ENCODE measurements around the gene PKDCC.
"Not testable (repeated sequence)": the region's sequence is repeated elsewhere in the genome, so short reads cannot be mapped to it uniquely, and the experiment has no call there.

Gene PKDCC

DNA sequence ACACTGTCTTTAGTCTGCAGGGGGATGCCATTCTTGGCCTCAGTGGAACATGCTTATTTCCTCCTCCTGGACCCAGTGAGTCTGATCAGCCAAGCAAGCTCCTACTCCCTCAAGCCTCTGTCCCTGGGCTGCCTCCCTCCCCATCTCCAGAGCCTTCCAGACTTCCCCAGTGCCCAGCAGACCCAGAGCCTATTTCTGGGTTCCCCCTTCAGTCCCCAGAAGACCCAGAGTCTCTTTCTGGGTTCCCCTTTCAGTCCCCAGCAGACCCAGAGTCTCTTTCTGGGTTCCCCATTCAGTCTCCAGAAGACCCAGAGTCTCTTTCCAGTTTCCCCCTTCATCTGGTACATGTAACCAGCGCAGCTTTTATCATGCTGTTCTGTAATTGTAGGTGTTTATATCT lies 17.0 kb upstream of the PKDCC start:
- DNase-seq: no peak

DNA sequence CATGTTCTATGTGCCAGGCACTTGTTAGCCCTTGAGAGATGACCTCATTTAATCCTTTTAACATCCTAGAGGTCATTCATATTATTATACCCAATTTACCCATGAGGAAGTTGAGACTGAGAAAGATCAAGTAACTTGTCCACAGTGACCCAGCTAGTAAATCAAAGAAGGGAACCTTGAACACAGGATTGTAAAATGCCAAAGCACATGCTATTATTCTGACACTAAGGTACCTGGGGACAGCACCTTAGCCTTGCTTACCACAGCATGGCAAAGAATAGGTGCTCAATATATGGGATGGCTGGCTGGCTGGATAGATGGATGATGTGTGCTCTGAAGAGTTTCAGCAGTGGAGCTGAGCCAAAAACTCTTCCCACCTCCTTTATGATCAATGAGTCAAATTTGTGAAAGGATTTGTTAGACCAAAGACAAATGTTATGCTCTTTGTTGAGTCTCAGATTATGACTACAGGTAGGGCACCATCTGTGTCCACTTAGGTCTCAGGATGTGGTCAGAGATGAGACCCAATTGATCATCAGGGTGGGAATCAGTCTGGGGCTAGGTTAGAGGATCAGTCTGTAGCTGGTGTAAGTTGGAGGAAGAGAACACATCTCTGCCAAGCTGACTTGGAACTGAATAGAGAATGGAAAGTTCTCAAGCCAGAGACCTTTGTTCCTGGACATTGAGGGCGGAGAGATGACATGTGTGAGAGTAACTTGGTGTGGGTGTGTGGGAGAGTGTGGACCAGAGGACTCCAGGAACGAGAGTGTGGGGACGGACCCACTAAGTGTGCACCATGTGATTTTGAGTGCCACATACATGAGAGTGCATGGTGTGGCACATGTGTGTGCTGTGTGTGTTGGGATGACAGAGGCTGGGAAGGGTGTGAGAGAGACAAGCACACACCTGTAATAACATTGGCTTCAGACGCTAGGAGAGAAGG lies 16.3 kb upstream of the PKDCC start:
- DNase-seq: no peak

DNA sequence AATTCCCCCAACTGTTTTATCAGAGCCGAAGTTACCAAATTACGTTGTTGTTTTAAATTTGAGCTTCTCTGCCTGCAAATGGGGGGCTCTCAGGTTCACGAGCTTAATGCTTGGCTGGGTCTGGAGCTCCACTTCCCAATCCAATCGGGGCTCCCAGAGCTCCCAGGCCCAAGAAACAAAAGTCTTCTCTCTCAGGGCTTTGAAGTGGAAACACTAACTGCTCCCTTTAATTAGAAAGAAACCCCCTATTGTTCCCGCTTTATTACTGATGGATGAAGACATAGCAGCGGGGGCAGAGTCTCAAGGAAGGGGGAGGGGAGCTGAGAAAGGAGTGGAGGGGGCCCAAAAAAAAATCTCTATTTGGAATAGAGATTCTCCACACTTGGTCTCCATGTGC lies 15.6 kb upstream of the PKDCC start:
- DNase-seq: no peak

DNA sequence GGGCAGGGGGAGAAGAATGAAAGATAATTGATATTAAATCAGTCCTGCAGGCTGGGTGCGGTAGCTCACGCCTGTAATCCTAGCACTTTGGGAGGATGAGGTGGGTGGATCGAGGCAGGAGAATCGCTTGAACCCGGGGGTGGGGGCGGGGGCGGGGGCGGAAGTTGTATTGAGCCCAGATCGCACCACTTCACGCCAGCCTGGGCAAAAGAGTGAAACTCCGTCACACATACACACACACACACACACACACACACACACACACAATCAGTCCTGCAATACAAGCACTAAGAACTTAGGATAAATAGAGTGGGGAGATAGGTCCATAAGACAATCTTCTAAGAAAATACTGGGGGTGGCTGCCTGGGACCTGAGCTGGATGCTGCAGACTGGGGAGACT lies 15.1 kb upstream of the PKDCC start:
- no peak for DNase-seq

DNA sequence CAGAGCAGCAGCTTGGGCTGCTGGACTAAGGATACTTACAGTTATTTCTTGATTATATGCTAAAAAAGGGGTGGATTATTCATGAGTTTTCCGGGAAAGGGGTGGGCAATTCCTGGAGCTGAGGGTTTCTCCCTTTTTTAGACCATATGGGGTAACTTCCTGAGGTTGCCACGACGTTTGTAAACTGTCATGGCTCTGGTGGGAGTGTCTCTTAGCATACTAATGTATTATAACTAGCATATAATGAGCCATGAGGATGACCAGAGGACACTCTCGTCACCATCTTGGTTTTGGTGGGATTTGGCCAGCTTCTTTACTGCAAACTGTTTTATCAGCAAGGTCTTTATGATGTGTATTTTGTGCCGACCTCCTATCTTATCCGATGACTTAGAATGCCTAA lies 13.7 kb upstream of the PKDCC start:
- DNase-seq: not testable (repeated sequence)

DNA sequence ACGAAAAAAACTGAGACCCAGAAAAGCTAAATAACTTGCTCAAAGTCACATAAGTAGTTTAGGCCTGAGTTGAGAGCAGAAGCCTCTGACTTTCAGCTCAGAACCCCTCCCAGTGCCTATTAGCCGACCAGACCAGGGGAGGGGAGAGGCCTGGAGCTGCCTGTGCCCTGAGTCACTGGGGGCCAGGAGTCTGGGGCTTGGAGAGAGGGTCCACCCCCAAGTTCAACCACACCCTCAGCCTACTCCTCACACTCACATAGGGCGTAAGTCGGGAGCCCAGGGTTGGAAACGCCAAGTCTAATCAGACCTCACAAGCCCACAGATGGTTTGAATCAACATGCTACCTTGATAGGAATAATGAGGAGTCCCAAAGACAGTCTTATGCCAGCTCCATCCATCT lies 12.6 kb upstream of the PKDCC start:
- DNase-seq: no peak

DNA sequence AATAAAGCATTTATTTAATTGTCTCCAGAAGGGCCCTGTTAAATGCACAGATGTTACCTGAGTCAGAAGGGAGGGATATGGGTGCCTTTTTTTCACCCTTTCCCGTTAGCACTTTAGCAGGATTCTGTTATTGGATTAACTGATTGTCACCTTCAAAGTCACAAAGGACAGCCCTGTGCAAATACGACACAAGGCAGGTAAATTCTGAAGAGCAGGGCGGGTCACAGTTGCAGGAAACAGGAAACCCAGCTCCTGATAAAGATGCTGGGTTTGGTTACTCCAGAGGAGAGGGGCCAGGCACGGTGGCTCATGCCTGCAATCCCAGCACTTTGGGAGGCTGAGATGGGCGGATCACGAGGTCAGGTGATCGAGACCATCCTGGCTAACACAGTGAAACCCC lies 11.4 kb upstream of the PKDCC start:
- DNase-seq: no peak

DNA sequence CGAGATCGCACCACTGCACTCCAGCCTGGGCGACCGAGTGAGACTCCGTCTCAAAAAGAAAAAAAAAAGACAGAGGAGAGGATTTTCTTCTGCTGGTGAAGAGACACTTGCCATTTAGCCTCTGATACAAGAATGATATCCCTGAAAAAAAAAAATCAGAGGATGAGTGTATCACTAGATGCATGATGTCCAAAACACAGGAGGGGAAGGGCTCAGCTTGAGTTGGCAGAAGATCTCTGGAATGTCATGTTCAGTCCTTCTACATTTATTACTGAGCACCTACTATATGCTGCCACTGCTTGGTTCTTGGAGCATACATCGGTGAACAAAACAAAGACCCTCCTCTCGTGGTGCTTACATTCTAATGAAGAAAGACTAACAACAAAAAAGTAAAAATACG lies 10.9 kb upstream of the PKDCC start:
- DNase-seq: no peak

DNA sequence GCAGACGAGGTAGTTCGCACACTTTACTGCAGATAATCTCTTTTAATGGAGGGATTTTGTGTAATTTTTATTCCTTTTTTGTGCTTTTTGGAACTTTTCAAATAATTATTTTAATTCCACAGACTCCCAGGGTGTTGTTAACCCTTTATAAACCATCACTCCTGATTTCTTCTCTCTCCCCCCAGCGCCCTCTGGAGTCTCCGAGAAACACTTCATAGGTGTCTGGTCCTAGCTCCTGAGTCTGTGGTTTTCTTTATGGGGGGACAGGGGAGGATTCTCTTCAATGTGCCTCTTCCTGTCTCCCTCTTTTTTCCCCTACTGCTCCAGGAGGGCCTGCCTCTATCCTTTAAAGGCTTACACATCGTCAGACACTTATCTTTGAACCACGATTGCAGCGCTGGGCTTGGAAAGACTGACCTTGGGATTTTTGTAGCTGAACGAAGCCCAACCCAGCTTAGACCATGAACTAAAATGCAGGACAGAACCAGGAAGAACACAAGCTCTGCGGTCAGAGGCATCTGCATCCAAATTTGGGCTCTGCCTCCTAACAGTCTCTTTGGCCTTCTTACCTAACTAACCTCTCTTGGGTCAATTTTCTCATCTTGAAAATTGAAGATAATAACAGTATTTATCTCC lies 7.1 kb upstream of the PKDCC start:
- DNase-seq: no peak

DNA sequence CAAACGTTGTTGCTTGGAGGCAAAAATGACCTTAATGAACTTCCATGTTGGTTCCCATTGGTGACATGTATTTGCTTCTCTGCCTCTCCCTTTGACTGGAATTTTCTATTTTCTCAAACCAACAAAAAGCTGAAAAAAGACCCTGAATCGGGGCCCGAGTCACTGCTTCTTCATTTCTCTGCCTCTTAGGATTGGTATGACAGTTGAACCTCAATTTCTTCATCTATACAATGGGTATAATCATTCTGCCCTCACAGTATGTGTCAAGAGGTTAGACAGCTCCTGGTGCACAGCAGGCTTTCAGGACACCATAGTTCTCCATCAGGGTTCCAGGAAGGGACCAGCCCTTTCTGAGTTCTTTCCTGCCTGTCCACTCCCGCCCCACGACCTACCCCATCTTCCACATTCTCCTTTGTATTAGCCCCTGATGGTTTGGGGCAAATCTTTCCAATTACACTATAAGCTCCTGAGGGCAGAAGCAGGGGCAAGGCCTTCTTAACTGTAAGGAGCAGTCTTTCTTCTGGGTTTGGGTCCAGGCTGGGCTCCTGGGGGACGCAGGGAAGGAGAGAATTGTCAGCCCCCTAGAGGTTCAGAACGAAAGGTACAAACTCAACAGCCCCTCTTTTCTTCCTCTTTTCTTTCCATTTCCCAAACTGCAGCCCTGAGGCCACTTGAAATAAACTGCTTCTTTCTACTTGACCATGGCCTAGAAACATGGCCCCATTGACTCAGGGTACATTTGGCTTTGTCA lies 6.3 kb upstream of the PKDCC start:
- DNase-seq: no peak

DNA sequence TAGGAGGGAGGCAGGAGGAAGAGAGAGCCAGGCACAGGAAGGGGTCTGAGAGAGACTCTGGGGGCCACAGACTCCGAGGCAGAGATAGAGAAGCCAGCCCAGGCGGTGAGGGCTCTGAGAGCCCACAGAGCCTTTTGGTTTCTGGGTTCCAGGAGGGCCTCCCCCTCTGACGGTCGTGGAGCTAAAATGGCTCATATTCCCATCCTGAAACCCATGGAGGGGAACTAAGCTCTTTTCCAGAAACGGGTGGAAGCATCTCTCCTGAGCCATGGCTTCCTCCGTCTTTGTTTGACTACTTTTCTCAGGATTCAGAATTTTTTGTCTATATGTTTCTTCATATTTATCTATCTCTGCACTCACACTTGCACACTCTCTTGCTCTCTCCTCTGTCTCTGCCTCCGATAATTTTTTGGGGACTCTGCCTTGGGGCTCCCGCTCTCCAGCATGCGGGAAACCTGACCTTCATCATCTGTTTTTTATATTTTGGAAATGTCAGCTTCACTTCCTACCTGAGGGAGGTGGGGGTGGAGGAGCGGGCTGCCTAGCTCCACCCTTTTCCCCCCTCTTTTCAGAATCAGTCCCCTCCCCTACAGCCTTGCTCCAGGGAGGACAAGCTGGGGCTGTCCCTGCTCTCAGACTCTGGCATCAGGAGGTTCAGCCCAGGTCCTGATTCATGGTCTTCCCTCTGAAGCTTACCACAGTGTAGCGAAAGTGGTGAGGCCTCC lies 5.0 kb upstream of the PKDCC start:
- no peak for DNase-seq

DNA sequence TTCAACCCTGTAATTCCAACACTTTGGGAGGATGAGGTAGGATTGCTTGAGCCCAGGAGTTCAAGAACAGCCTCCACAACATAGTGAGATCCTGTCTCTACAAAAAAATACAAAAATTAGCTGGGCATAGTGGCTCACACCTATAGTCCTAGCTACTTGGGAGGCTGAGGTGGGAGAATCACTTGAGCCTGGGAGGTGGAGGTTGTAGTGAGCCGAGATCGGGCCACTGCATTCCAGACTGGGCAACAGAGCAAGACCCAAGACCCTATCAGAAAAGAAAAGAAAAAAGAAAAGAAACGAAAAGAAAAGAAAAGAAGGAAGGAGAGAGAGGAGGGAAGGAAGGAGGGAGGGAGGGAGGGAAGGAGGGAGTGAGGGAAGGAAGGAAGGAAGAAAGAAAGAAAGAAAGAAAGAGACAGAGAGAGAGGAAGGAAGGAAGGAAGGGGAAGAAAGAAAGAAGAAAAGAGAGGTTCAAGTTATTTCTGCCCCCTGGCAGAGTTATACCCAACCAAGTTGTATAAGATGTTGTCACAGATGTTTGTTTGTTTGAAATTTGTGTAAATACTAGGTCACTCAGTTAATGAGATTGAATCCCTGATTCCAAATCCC lies 3.9 kb upstream of the PKDCC start:
- no peak for DNase-seq

DNA sequence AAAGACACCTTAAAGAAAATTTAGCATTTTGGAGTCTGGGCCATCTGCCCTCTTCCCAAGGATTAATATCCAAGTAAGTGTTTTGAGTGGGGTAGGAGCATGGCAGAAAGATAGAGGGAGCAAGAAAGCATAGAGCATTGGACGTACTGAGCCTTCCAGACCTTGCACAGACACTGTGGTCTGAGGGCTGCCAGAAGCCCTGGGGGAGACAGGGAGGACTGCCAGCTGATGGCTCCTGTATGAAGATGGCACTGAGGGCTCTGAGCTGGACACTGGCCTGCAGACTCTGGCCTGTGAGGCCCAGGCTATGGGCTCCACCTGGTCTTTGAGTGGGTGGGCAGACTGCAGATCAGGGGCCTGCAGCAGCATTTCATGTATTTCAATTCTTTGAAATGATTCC lies 2.9 kb upstream of the PKDCC start:
- DNase-seq: no peak

DNA sequence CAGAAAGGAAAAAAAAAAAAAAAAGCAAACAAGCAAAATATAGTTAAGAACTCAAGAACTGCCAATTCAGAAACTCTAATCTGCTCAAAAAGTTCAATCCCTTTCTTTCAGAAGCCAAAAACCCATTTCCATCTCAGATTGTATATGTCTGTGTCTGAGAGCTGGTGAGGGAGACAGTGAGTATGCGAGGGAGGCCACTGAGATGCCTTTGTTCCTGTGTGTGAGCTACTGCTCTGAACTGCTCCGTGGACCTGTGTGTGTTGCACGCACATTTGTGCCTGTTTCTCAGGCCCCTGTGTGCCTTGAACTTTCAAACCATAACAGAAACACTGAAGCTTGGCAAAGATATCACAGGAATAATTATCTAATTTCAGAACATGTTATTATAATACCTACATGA lies 2.5 kb upstream of the PKDCC start:
- DNase-seq: no peak

DNA sequence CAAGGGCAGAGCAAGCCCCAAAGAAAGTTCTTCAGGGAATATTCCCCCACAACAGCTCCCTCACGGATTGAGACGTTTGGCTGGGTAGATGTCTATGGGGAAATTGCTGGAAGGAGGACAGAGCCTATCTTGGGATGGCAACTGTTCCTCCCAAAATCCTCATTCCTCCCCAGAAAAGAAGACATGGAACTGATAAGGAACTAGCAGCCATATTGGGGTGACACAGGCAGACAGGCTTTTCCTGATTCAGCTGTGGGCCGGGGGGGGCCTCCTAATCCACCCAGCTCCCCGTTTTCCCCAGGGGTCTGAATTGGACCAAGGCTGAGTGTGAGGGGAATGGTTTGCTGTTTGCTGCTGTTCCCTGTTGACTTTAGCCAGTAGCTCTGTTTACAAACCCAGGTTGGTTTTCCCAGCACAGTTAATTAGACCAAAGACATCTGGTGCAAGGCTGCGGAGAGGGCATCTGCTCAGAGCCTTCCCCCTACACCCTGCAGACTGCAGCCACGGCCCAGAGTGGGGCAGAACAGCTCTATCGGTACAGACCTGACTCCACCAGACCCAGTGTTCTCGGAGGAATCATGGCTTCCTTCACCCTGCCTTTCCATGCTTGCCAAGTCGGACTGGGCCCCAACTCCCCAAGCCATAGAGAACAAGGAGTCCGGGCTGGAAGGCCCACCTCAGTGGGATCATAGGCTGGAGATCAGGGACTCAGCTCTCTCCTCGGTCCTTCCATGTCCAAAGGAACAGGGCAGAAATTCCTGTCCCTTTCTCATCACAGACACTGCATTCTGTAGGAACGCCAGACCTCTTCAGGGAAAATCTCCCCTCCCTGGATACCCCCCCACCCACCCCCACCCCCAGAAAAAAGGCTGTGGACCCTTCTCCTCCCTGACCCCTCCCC lies 1.7 kb upstream of the PKDCC start:
- no peak for DNase-seq

DNA sequence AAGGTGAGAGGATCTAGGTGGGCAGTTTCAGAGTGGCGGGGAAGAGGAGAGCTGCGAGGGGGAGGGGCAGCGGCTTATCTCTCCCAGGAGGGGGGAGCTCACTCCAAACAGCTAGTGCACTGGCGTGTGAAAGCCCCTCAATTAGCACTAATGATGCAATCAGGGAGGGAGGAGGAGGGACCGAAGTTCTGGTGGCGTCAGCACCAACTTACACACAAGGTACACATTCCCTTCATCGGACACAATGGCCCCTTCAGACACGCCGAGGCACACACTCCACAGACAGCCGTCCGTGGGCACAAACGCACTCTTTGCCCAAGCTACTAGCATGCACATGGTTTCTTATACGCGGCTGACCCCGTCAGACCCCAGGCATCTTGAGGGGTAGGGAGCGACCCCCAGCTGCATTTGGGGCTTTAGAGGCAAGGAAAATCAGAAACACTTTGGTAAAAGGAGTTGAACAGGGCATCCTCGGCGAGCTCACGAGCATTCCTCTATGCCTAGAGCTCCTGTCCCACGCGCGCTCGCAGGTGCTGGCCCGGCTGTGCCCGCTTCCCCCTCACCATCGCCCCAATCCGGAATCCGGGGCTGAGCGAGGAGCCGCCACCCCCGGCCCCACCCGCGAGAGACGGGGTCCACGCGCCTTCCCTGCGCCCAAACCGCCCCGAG lies 868 bp upstream of the PKDCC start:
- DNase-seq: no peak

DNA sequence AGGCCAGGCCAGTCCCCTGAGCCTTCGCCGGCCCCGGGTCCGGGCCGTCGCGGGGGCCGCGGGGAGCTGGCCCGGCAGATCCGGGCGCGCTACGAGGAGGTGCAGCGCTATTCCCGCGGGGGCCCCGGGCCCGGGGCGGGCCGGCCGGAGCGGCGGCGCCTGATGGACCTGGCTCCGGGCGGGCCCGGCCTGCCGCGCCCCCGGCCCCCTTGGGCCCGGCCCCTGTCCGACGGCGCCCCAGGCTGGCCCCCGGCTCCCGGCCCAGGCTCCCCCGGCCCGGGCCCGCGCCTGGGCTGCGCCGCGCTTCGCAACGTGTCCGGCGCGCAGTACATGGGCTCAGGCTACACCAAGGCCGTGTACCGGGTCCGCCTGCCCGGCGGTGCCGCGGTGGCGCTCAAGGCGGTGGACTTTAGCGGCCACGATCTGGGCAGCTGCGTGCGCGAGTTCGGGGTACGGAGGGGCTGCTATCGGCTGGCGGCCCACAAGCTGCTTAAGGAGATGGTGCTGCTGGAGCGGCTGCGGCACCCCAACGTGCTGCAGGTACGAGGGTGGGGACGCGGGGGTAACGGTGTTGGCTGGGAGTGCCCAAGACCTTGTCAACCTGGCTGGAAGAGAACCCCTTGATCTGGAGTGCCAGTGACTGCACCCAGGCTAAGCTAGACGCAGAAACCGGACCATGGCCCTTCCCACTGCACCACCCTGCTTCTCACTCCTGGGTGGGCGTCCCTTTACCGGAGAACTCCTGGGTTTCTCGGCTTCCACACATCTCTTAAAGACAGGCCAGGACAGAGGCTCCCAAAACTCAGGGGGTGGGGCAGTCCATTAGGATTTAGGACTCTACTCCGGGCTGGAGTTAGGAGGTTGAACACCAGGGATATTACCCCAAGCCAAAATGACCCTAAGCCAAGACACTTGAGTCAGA lies 739 bp downstream of the PKDCC start:
- DNase-seq: no peak

DNA sequence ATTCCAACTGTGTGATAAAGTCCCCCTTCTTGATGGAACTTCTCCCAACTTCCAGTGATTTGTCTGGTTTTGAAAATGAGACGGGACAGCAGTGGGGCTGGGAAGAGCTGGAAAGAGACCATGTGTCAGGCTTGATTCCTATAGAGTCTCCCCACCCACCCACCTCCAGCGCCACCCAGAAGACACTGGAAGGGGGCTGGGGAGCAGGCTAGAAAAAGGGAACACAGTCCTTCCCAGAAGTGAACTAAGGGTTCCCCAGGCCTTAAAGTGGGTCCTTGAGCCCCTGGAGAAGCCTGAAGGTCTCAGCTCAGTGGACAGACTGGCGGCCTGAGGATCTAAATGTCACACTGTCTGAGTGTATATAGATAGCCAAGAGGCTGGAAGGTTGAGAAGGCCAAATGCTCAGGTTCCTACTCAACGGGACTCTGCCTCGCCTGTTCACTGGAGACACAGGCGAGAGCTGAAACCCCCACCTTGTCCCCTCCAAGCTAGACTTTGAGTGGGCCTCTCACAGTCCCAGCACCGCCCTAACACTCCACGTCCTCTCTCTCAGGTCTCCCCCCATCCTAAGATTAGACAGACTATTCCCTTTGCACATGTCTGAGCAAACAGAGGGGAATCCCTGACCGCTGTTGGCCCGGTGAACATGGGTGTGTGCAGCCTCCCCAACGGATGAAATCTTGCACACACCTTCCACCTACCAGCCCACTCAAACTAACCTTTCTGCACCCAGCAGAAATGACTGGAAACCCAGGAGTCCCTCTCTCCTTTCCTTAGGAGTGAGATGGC lies 1.6 kb downstream of the PKDCC start:
- no peak for DNase-seq

Measured in CD4-positive, alpha-beta T cell treated with Interleukin-17A for 1 hour (primary cell).